Stimulated activated CD8-positive, alpha-beta memory T cell treated with anti-CD3 and anti-CD28 coated beads, Interleukin-7, amount 100 ng/mL, for 48 hours (primary cell): ENCODE results near the gene CCDC69.
"Not testable (repeated sequence)": the region's sequence is repeated elsewhere in the genome, so short reads cannot be mapped to it uniquely, and the experiment has no call there.

Source experiments
- DNase-seq, 2 donors: peaks; one replicate each; pipeline ENCODE4 v3.0.0-alpha.2; 2020; ENCODE audit warnings: low read depth in 1 of 2; ENCODE audit errors: extremely low read depth in 1 of 2

Gene CCDC69

GRCh38 chr5:151222790-151223446 is 974 bp downstream of the CCDC69 start:
- DNase-seq: no peak

GRCh38 chr5:151222054-151222789 is 1.7 kb downstream of the CCDC69 start:
- DNase-seq: no peak

GRCh38 chr5:151221574-151221973 is 2.3 kb downstream of the CCDC69 start:
- no peak for DNase-seq

GRCh38 chr5:151219789-151220188 is 4.1 kb downstream of the CCDC69 start:
- no peak for DNase-seq

GRCh38 chr5:151219138-151219537 is 4.8 kb downstream of the CCDC69 start:
- DNase-seq: no peak

GRCh38 chr5:151218177-151218576 is 5.7 kb downstream of the CCDC69 start:
- DNase-seq: no peak

GRCh38 chr5:151216781-151217180 is 7.1 kb downstream of the CCDC69 start:
- DNase-seq: no peak

- no peak for DNase-seq
Measured at GRCh38 chr5:151215546-151215880, 8.4 kb downstream of the CCDC69 start.

- DNase-seq: peak in 1 of 2 donors; percentile 44
Measured at GRCh38 chr5:151214614-151215545, 9.0 kb downstream of the CCDC69 start.

GRCh38 chr5:151213803-151214613 is 9.9 kb downstream of the CCDC69 start:
- DNase-seq: peak; percentile 75 to 89

GRCh38 chr5:151212406-151212798 is 11.5 kb downstream of the CCDC69 start:
- no peak for DNase-seq

GRCh38 chr5:151208481-151208914 is 15.4 kb downstream of the CCDC69 start:
- no peak for DNase-seq

- no peak for DNase-seq
Measured at GRCh38 chr5:151205411-151205810, 18.5 kb downstream of the CCDC69 start.

- DNase-seq: no peak
Measured at GRCh38 chr5:151204051-151204450, 19.8 kb downstream of the CCDC69 start.

- DNase-seq: peak in 1 of 2 donors; percentile 46
Measured at GRCh38 chr5:151202381-151203139, 21.3 kb downstream of the CCDC69 start.

GRCh38 chr5:151200913-151201595 is 22.8 kb downstream of the CCDC69 start:
- DNase-seq: no peak

- no peak for DNase-seq
Measured at GRCh38 chr5:151199581-151200185, 24.2 kb downstream of the CCDC69 start.

- DNase-seq: no peak
Measured at GRCh38 chr5:151198861-151199260, 25.0 kb downstream of the CCDC69 start.

GRCh38 chr5:151197291-151197600 is 26.6 kb downstream of the CCDC69 start:
- not testable (repeated sequence) for DNase-seq
